Lower leg skin (tissue), 3 donors: ENCODE measurements around the gene SEPTIN11.

Experiments
- POLR2A ChIP-seq, 2 donors: fragments of 450-650 bp; IDR thresholded peaks; one replicate each; pipeline ENCODE4 v1.6.1; 2016 to 2017; ENCODE audit warnings: antibody characterized with exemption in 2 of 2, mild to moderate bottlenecking in 1 of 2, moderate library complexity in 1 of 2
- TF ChIP-seq, protein P1 (sequence below), 3 donors: fragments of 450-650 bp; IDR thresholded peaks; one replicate each; pipeline ENCODE4 v1.5.1; 2016; ENCODE audit warnings: antibody characterized with exemption in 3 of 3, mild to moderate bottlenecking in 3 of 3, moderate library complexity in 2 of 3

DNA sequence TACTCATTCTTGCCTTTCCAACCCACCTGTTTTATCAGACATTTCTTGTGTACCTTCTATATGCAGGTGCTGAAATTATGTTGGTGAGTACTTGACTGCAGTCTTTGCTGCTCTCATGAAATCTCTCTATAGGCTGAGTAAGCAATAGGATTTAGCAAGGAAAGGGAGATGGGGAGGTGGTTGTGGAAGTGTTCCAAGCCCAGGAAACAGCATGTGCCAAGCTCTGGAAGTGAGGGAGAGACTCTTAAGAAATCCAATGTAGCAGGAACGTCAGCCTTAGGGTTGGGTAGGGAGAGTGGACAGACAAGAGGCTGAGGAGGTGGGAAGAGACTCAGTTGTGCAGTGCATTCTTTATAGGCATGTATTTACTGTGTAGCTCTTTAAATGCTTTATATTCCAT lies 5.6 kb downstream of the SEPTIN11 start:
- TF ChIP-seq, protein P1, sequence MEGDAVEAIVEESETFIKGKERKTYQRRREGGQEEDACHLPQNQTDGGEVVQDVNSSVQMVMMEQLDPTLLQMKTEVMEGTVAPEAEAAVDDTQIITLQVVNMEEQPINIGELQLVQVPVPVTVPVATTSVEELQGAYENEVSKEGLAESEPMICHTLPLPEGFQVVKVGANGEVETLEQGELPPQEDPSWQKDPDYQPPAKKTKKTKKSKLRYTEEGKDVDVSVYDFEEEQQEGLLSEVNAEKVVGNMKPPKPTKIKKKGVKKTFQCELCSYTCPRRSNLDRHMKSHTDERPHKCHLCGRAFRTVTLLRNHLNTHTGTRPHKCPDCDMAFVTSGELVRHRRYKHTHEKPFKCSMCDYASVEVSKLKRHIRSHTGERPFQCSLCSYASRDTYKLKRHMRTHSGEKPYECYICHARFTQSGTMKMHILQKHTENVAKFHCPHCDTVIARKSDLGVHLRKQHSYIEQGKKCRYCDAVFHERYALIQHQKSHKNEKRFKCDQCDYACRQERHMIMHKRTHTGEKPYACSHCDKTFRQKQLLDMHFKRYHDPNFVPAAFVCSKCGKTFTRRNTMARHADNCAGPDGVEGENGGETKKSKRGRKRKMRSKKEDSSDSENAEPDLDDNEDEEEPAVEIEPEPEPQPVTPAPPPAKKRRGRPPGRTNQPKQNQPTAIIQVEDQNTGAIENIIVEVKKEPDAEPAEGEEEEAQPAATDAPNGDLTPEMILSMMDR (IDR thresholded peaks at IDR 0.05): no peak
- no peak for TF ChIP-seq POLR2A (IDR thresholded peaks at IDR 0.05)
